HG03442 (cell line): ENCODE measurements around the gene UBL4B.

Source experiments
- ATAC-seq: cut with Tn5 transposase; IDR thresholded peaks from one replicate; pipeline ENCODE4 v1.9.1; 2021; ENCODE audit warnings: mild to moderate bottlenecking, moderate library complexity; ENCODE audit not compliant: unreplicated experiment

The UBL4B gene

GRCh38 chr1:110112656-110113055 is 413 bp downstream of the UBL4B start:
- ATAC-seq: no peak

GRCh38 chr1:110113551-110113950 is 1.3 kb downstream of the UBL4B start:
- no peak for ATAC-seq

- no peak for ATAC-seq
These were observed 1.9 kb downstream of the UBL4B start for GRCh38 chr1:110114173-110114572.

GRCh38 chr1:110114784-110115183 is 2.5 kb downstream of the UBL4B start:
- no peak for ATAC-seq

- ATAC-seq: no peak
These were observed 6.6 kb downstream of the UBL4B start for GRCh38 chr1:110118636-110119396.

- no peak for ATAC-seq
These were observed 7.6 kb downstream of the UBL4B start for GRCh38 chr1:110119843-110120242.

GRCh38 chr1:110120960-110121561 is 8.8 kb downstream of the UBL4B start:
- no peak for ATAC-seq

- no peak for ATAC-seq
These were observed 11.0 kb downstream of the UBL4B start for GRCh38 chr1:110123224-110123623.

GRCh38 chr1:110125810-110126209 is 13.6 kb downstream of the UBL4B start:
- no peak for ATAC-seq

GRCh38 chr1:110130113-110130591 is 17.9 kb downstream of the UBL4B start:
- no peak for ATAC-seq

- no peak for ATAC-seq
These were observed 18.7 kb downstream of the UBL4B start for GRCh38 chr1:110130989-110131388.

GRCh38 chr1:110132682-110133081 is 20.4 kb downstream of the UBL4B start:
- no peak for ATAC-seq

- no peak for ATAC-seq
These were observed 21.2 kb downstream of the UBL4B start for GRCh38 chr1:110133436-110133835.

- no peak for ATAC-seq
These were observed 21.9 kb downstream of the UBL4B start for GRCh38 chr1:110134050-110134595.

GRCh38 chr1:110135246-110135645 is 23.0 kb downstream of the UBL4B start:
- no peak for ATAC-seq

- no peak for ATAC-seq
These were observed 23.4 kb downstream of the UBL4B start for GRCh38 chr1:110135666-110136065.

- ATAC-seq: no peak
These were observed 24.7 kb downstream of the UBL4B start for GRCh38 chr1:110136911-110137310.

- ATAC-seq: no peak
These were observed 26.7 kb downstream of the UBL4B start for GRCh38 chr1:110138956-110139355.

GRCh38 chr1:110144366-110144765 is 32.1 kb downstream of the UBL4B start:
- no peak for ATAC-seq

- no peak for ATAC-seq
These were observed 36.7 kb downstream of the UBL4B start for GRCh38 chr1:110148961-110149360.

- no peak for ATAC-seq
These were observed 38.3 kb downstream of the UBL4B start, which contains the start of gene SLC6A17 for GRCh38 chr1:110150330-110151174. SLC6A17 (plus strand) TSS chr1:110150494; CDS start chr1:110166930, 16,436 bp downstream.
